Gastroesophageal sphincter (tissue), 3 donors: Measurements from ENCODE around the gene MS4A10.

ENCODE experiments used
- CTCF ChIP-seq, 4 experiments: fragments of 200-600 bp in 2 of 4; fragments of 450-650 bp in 2 of 4; sonication (generic) in 1 of 4; IDR thresholded peaks; one replicate each; pipeline ENCODE4 v1.5.1; 2017 to 2019; ENCODE audit warnings: antibody characterized with exemption in 4 of 4, mild to moderate bottlenecking in 2 of 4, moderate library complexity in 2 of 4
- POLR2A ChIP-seq, 2 donors: fragments of 450-650 bp; IDR thresholded peaks; one replicate each; pipeline ENCODE4 v1.6.1; 2017; ENCODE audit warnings: antibody characterized with exemption in 2 of 2, mild to moderate bottlenecking in 2 of 2, moderate library complexity in 1 of 2

- TF ChIP-seq POLR2A (IDR thresholded peaks at IDR 0.05), result no peak
- no peak for TF ChIP-seq CTCF (IDR thresholded peaks at IDR 0.05)
These were observed 13.1 kb upstream of the MS4A10 start for GRCh38 chr11:60771879-60772525.
